Osteoblast (primary cell): ENCODE data around the gene P2RY12. TPM values are rescaled to one million over a fixed set of nuclear protein-coding genes. Genes with fewer than 3 reads are reported as not detected.

Experiments
- DNase-seq: peaks from one replicate; pipeline ENCODE4 v3.0.0; 2011; ENCODE audit warnings: low spot score, mixed read lengths; ENCODE audit not compliant: insufficient read length; ENCODE audit errors: missing footprints
- H2AFZ ChIP-seq: 2 replicates; pipeline ENCODE4 v1.6.0; 2011; ENCODE audit warnings: mild to moderate bottlenecking, low read length
- H3K27ac ChIP-seq: 2 replicates; pipeline ENCODE4 v1.5.1; 2011; ENCODE audit warnings: mild to moderate bottlenecking, low read depth, low read length, moderate library complexity
- H3K27me3 ChIP-seq: 2 replicates; pipeline ENCODE4 v1.6.0; 2012; ENCODE audit warnings: mild to moderate bottlenecking, control low read depth, inconsistent platforms, low read length, moderate library complexity; ENCODE audit not compliant: insufficient read depth
- H3K36me3 ChIP-seq: 2 replicates; pipeline ENCODE4 v1.5.1; 2011; ENCODE audit warnings: mild to moderate bottlenecking, low read length, control low read depth, moderate library complexity; ENCODE audit not compliant: insufficient read depth
- H3K4me1 ChIP-seq: 2 replicates; pipeline ENCODE4 v1.5.1; 2011; ENCODE audit warnings: mild to moderate bottlenecking, low read length, control low read depth, moderate library complexity; ENCODE audit not compliant: insufficient read depth
- H3K4me2 ChIP-seq: 2 replicates; pipeline ENCODE4 v1.6.0; 2011; ENCODE audit warnings: mild to moderate bottlenecking, low read length; ENCODE audit not compliant: insufficient read depth
- H3K4me3 ChIP-seq: fragments of 200-600 bp; sonication (generic); 3 replicates; pipeline ENCODE4 v1.5.1; 2012; ENCODE audit warnings: mild to moderate bottlenecking, low read length, inconsistent platforms; ENCODE audit not compliant: insufficient read depth
- H3K79me2 ChIP-seq: 2 replicates; pipeline ENCODE4 v1.6.0; 2012; ENCODE audit warnings: mild to moderate bottlenecking, low read length, control low read depth, inconsistent platforms; ENCODE audit not compliant: insufficient read depth
- H3K9me3 ChIP-seq: 2 replicates; pipeline ENCODE4 v1.5.1; 2011; ENCODE audit warnings: low read depth, low read length, control low read depth
- H4K20me1 ChIP-seq: 2 replicates; pipeline ENCODE4 v1.6.0; 2012; ENCODE audit warnings: mild to moderate bottlenecking, low read length, control low read depth; ENCODE audit not compliant: insufficient read depth
- total RNA-seq: library from RNA; depleted of rRNA; stranded (reverse); fragments of >200 nt; gene quantifications from 2 replicates; pipeline ENCODE4 v1.2.3, GENCODE V29; 2012
- TF ChIP-seq, protein P1 (sequence below): IDR thresholded peaks from 2 replicates; pipeline ENCODE4 v1.5.1; 2011; ENCODE audit warnings: mild to moderate bottlenecking, low read depth, low read length, moderate library complexity; ENCODE audit errors: extremely low read depth

P2RY12 gene
- total RNA-seq, 1 donor = not detected

DNA sequence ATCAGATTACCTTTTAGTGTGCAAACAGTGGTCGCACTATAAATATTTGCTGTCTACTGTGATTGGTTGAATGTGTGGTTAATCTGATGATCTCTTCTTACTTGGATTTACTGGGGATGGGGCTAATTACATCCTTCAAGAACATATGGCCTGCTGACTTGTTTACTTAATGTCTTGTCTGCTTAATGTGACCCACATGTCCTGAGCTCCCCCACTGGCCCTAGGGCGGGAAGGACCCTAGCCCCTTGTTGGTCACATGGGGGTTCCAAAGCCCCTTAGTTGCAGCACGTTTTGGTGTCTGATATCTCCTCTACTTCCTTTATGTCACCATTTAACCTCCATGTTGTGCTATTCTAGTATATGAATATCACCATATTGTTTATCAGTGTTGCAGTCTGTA is 17.8 kb upstream of the P2RY12 start:
- H3K4me1 ChIP-seq = peaks cover 27% of the 10 kb centered on the region

DNA sequence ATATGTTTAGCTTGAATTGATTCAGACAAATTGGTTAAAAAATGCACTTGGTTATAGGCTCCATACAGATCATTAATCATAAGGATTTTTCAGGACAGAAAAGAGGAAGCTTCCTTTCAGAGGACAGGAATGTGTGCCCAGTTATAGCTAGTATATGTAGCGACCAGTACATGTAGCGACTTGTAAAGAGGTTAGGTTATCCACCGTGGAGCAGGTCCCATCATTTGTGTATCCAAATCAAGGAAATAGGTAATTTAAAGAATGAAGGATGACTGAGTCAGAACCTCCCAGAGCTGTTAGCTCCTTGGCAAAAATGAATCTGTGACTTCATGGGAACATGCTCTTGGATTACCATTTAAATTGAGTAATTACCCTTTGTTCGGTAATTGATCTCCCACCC is 15.8 kb upstream of the P2RY12 start:
- Histone ChIP-seq H3K79me2 (no peaks in the 10 kb centered on the region), H3K4me3 (no peak overlapping the region), H3K27ac (no peak overlapping the region), H3K27me3 (no peaks in the 10 kb centered on the region), H3K9me3 (no peaks in the 10 kb centered on the region), H3K36me3 (no peaks in the 10 kb centered on the region), H3K4me2 (no peak overlapping the region), H2AFZ (no peak overlapping the region), H3K4me1 (peaks cover 27% of the 10 kb centered on the region), H4K20me1 (no peaks in the 10 kb centered on the region)
- no peak for DNase-seq
- TF ChIP-seq, protein P1, sequence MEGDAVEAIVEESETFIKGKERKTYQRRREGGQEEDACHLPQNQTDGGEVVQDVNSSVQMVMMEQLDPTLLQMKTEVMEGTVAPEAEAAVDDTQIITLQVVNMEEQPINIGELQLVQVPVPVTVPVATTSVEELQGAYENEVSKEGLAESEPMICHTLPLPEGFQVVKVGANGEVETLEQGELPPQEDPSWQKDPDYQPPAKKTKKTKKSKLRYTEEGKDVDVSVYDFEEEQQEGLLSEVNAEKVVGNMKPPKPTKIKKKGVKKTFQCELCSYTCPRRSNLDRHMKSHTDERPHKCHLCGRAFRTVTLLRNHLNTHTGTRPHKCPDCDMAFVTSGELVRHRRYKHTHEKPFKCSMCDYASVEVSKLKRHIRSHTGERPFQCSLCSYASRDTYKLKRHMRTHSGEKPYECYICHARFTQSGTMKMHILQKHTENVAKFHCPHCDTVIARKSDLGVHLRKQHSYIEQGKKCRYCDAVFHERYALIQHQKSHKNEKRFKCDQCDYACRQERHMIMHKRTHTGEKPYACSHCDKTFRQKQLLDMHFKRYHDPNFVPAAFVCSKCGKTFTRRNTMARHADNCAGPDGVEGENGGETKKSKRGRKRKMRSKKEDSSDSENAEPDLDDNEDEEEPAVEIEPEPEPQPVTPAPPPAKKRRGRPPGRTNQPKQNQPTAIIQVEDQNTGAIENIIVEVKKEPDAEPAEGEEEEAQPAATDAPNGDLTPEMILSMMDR = no peak

More for the DNA sequence above, 17.8 kb upstream of the P2RY12 start:
- DNase-seq = no peak
- no peak overlapping the region for H3K4me2 ChIP-seq
- H4K20me1 ChIP-seq = no peaks in the 10 kb centered on the region
- no peaks in the 10 kb centered on the region for H3K79me2 ChIP-seq
- H2AFZ ChIP-seq = no peak overlapping the region
- H3K27ac ChIP-seq = no peak overlapping the region
- H3K4me3 ChIP-seq = no peak overlapping the region
- TF ChIP-seq, protein P1 = no peak
- H3K27me3 ChIP-seq = no peaks in the 10 kb centered on the region
- H3K9me3 ChIP-seq = no peaks in the 10 kb centered on the region
- no peaks in the 10 kb centered on the region for H3K36me3 ChIP-seq

DNA sequence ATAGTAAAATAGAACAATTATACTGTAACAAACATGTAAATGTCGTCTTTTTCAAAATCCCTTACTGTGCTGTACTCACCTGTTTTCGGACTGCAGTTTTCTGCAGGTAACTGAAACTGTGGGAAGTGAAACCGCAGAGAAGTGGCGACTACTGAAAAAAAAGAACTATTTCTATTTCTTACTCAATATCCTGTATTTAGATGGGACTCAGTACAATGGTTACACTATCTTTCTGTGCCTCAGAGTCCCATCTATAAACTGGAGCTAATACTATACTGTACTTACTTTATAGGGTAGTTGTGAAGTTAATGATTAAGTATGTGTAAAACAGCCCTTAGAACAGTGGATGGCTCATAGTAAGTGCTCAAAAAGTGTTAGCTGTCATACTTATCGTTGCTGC is 14.3 kb upstream of the P2RY12 start:
- Histone ChIP-seq H3K79me2 (no peaks in the 10 kb centered on the region), H3K4me2 (no peak overlapping the region), H3K4me3 (no peak overlapping the region), H3K4me1 (peaks cover 17% of the 10 kb centered on the region), H3K9me3 (no peaks in the 10 kb centered on the region), H3K36me3 (no peaks in the 10 kb centered on the region), H2AFZ (no peak overlapping the region), H4K20me1 (no peaks in the 10 kb centered on the region), H3K27me3 (no peaks in the 10 kb centered on the region), H3K27ac (no peak overlapping the region)
- TF ChIP-seq, protein P1 = no peak
- no peak for DNase-seq

DNA sequence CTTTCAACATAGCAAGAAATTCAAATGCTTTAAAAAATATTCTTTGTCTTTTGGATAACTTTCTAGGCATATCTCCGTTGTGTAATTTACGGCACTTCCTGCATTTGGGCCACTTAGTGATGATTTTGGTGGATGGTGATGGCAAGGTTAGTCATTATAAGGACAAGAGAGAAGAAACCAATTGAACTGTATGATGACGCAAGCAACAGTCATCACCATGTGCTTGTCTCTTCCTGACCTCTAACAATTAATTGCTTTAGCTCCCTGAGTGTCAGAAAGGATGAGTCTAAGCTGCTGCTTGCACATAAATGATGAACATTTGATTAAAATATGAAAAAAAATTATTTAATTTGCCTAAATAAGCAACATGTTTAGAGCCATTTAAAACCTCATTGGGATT is 11.3 kb upstream of the P2RY12 start:
- no peak overlapping the region for H3K27ac ChIP-seq
- peak; percentile 85 for DNase-seq

More for the DNA sequence above, 11.3 kb upstream of the P2RY12 start:
- Histone ChIP-seq H3K4me1 (peaks cover 4% of the 10 kb centered on the region), H3K9me3 (no peaks in the 10 kb centered on the region), H3K4me3 (no peak overlapping the region), H4K20me1 (no peaks in the 10 kb centered on the region), H3K4me2 (no peak overlapping the region), H3K79me2 (no peaks in the 10 kb centered on the region), H3K36me3 (no peaks in the 10 kb centered on the region), H3K27me3 (no peaks in the 10 kb centered on the region), H2AFZ (peak overlapping the region; percentile 5)
- TF ChIP-seq, protein P1 = no peak
